ENCODE data around the gene CTNNAL1.
"Not testable (repeated sequence)": the region's sequence is repeated elsewhere in the genome, so short reads cannot be mapped to it uniquely, and the experiment has no call there.

CTNNAL1 gene

DNA sequence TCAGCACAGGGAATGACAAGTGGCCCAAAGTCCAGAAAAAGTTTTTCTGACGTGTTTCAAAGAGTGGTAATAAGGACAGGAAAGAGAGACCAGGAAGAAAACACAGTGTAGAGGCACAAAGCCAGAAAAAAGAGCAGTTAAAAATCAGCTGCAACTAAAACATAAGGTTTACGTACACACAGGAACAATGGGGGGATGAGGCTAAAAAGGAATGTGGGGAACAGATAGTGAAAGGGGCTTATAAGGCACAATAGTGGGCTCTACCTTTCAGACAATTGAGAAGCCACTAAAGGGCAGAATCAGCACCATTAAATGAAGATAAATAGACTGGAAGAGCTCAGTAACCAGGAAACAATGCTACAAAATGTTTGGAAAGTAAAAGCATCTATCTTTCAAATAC is 84.9 kb downstream of the CTNNAL1 start:
- Histone ChIP-seq H3K4me1 (ENCODE audit: control insufficient read depth, insufficient read depth, low read length, unreplicated experiment) (peaks cover 6% of the 10 kb centered on the region), H3K36me3 (ENCODE audit: insufficient read depth, low read length) (peaks cover 18% of the 10 kb centered on the region), H3K4me3 (ENCODE audit: low read depth, low read length) (no peak overlapping the region), H2AFZ (ENCODE audit: low read length, unreplicated experiment) (no peak overlapping the region), H3K27ac (ENCODE audit: low read depth, low read length) (no peak overlapping the region), H3K27me3 (ENCODE audit: insufficient read depth, low read length) (no peaks in the 10 kb centered on the region), H3K79me2 (ENCODE audit: control insufficient read depth, insufficient read depth, low read length, unreplicated experiment) (peaks cover 22% of the 10 kb centered on the region)

DNA sequence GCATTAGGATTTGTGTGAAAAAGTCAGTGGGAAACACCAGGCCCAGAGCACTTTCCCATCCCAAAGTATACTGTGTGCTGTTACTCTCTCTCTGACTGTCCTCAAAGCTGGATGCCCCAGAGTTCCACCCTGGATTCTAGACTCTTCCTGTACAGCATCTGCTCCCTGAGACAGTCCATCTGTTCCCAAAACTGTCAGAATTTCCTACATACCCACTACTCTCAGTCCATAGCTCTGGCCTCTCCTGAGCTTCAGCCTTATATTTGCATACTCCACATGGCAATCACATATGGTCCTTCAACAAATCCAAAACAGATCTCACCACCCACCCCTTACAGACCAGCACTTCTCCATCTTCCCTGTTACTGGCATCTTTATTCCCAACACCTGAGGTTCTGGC is 88.8 kb downstream of the CTNNAL1 start:
- H3K36me3 ChIP-seq (ENCODE audit: insufficient read depth, low read length) = peaks cover 30% of the 10 kb centered on the region
- H3K27ac ChIP-seq (ENCODE audit: low read depth, low read length) = no peak overlapping the region

DNA sequence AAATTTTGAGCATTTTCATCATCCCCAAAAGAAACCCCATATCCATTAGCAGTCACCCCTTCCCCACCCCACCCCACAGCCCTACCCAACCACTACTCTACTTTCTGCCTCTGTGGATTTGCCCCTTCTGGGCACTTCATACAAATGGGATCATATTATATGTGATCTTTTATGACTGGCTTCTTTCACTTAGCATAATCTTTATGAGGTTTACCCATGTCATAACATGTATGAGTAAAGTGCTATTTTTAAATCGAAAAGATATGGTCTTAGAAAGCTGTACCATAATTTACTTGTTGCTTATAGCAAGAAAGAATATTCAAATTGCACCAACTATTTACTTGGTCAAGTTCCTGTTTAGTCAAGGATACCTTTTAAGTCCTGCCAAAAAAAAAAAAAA is 92.1 kb downstream of the CTNNAL1 start:
- peaks cover 20% of the 10 kb centered on the region for H3K36me3 ChIP-seq (ENCODE audit: insufficient read depth, low read length)
- no peaks in the 10 kb centered on the region for H3K4me1 ChIP-seq (ENCODE audit: control insufficient read depth, insufficient read depth, low read length, unreplicated experiment)
- no peaks in the 10 kb centered on the region for H3K27me3 ChIP-seq (ENCODE audit: insufficient read depth, low read length)
- no peaks in the 10 kb centered on the region for H3K79me2 ChIP-seq (ENCODE audit: control insufficient read depth, insufficient read depth, low read length, unreplicated experiment)
- no peak overlapping the region for H2AFZ ChIP-seq (ENCODE audit: low read length, unreplicated experiment)
- no peak overlapping the region for H3K4me3 ChIP-seq (ENCODE audit: low read depth, low read length)
- H3K27ac ChIP-seq (ENCODE audit: low read depth, low read length) = no peak overlapping the region

More for the DNA sequence above, 88.8 kb downstream of the CTNNAL1 start:
- H3K4me1 ChIP-seq (ENCODE audit: control insufficient read depth, insufficient read depth, low read length, unreplicated experiment) = no peaks in the 10 kb centered on the region
- no peaks in the 10 kb centered on the region for H3K79me2 ChIP-seq (ENCODE audit: control insufficient read depth, insufficient read depth, low read length, unreplicated experiment)
- no peak overlapping the region for H3K4me3 ChIP-seq (ENCODE audit: low read depth, low read length)
- H3K27me3 ChIP-seq (ENCODE audit: insufficient read depth, low read length) = no peaks in the 10 kb centered on the region
- H2AFZ ChIP-seq (ENCODE audit: low read length, unreplicated experiment) = no peak overlapping the region

DNA sequence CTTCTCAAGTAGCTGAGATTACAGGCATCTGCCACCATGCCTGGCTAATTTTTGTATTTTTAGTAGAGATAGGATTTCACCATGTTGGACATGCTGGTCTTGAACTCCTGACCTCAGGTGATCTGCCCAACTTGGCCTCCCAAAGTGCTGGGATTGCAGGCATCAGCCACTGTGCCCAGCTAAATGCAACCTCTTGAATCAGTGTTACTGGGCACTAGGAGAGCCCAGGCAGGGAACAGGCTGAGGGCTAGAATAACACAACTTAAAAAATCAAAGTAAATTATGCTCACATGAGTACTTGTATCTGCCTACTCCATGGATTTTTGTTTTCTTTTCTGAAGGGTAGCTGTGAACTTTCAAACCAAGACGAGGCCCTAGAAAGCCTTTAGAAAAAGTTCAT is 92.9 kb downstream of the CTNNAL1 start:
- not testable (repeated sequence) for H3K79me2 ChIP-seq (ENCODE audit: control insufficient read depth, insufficient read depth, low read length, unreplicated experiment); H2AFZ ChIP-seq (ENCODE audit: low read length, unreplicated experiment); H3K4me1 ChIP-seq (ENCODE audit: control insufficient read depth, insufficient read depth, low read length, unreplicated experiment); H3K27ac ChIP-seq (ENCODE audit: low read depth, low read length); H3K27me3 ChIP-seq (ENCODE audit: insufficient read depth, low read length); H3K4me3 ChIP-seq (ENCODE audit: low read depth, low read length)
- H3K36me3 ChIP-seq (ENCODE audit: insufficient read depth, low read length) = peaks cover 20% of the 10 kb centered on the region

DNA sequence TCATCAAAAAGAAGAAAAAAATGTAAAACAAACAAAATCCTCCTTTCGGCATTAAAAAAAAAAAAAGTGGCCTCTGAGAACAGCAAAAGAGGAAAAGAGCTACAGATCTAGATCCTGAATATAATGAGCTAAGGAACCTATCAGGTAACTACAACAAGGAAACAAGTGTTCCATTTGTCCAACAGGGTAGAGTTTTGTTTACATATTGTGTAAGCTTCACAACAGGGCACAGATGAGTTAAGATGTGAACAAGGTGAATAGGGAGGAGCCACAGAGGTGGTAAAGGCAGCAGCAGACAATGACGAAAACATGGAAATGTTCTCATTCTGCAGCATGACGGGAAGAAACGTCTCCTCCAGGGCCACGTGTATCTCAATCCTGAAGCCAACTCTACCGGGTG is 93.8 kb downstream of the CTNNAL1 start:
- peaks cover 20% of the 10 kb centered on the region for H3K36me3 ChIP-seq (ENCODE audit: insufficient read depth, low read length)
- no peaks in the 10 kb centered on the region for H3K79me2 ChIP-seq (ENCODE audit: control insufficient read depth, insufficient read depth, low read length, unreplicated experiment)
- H3K27me3 ChIP-seq (ENCODE audit: insufficient read depth, low read length) = no peaks in the 10 kb centered on the region

DNA sequence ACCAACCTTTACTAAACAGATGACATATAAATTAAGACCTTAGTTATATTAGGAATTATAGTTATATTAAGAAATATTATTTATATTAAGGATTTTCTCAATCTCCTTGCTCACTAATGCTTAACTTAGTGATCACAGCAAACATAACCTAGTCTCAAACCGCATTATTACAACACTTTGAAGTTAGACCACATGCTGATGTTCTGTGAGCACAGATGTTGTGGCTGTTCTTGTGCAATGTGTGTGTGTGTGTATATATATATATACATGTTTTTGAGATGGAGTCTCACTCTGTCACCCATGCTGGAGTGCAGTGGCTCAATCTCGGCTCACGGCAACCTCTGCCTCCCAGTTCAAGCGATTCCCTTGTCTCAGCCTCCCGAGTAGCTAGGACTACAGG is 99.9 kb downstream of the CTNNAL1 start:
- Histone ChIP-seq H3K27me3 (ENCODE audit: insufficient read depth, low read length) (no peaks in the 10 kb centered on the region), H3K79me2 (ENCODE audit: control insufficient read depth, insufficient read depth, low read length, unreplicated experiment) (no peaks in the 10 kb centered on the region), H3K4me3 (ENCODE audit: low read depth, low read length) (no peak overlapping the region), H3K36me3 (ENCODE audit: insufficient read depth, low read length) (peaks cover 22% of the 10 kb centered on the region), H2AFZ (ENCODE audit: low read length, unreplicated experiment) (no peak overlapping the region), H3K4me1 (ENCODE audit: control insufficient read depth, insufficient read depth, low read length, unreplicated experiment) (no peaks in the 10 kb centered on the region), H3K27ac (ENCODE audit: low read depth, low read length) (no peak overlapping the region)

More for the DNA sequence above, 93.8 kb downstream of the CTNNAL1 start:
- Histone ChIP-seq H3K4me1 (ENCODE audit: control insufficient read depth, insufficient read depth, low read length, unreplicated experiment) (no peaks in the 10 kb centered on the region), H2AFZ (ENCODE audit: low read length, unreplicated experiment) (no peak overlapping the region), H3K4me3 (ENCODE audit: low read depth, low read length) (no peak overlapping the region), H3K27ac (ENCODE audit: low read depth, low read length) (no peak overlapping the region)

DNA sequence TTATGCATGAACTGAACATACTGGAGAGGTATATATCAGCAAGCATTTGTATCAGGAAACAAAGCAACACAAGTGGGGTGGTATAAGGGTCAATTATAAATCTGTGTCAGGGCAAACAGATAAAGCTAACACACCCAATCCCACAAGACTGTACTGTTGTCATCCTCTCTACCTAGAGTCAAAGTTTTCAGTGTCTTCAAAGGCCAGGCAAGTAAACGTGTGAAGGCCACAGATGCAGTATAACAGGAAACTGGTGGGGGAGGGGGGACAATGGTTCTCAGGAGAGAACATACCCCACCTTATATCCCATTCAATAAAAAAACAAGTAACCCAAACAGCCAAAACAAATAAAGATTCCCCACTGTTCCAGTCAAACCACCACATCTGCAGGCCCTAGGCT is 101.5 kb downstream of the CTNNAL1 start:
- H3K36me3 ChIP-seq (ENCODE audit: insufficient read depth, low read length) = peaks cover 36% of the 10 kb centered on the region
- no peak overlapping the region for H3K27ac ChIP-seq (ENCODE audit: low read depth, low read length)
- H3K4me1 ChIP-seq (ENCODE audit: control insufficient read depth, insufficient read depth, low read length, unreplicated experiment) = no peaks in the 10 kb centered on the region
- H3K4me3 ChIP-seq (ENCODE audit: low read depth, low read length) = no peak overlapping the region
- no peak overlapping the region for H2AFZ ChIP-seq (ENCODE audit: low read length, unreplicated experiment)
- H3K27me3 ChIP-seq (ENCODE audit: insufficient read depth, low read length) = no peaks in the 10 kb centered on the region
- no peaks in the 10 kb centered on the region for H3K79me2 ChIP-seq (ENCODE audit: control insufficient read depth, insufficient read depth, low read length, unreplicated experiment)

DNA sequence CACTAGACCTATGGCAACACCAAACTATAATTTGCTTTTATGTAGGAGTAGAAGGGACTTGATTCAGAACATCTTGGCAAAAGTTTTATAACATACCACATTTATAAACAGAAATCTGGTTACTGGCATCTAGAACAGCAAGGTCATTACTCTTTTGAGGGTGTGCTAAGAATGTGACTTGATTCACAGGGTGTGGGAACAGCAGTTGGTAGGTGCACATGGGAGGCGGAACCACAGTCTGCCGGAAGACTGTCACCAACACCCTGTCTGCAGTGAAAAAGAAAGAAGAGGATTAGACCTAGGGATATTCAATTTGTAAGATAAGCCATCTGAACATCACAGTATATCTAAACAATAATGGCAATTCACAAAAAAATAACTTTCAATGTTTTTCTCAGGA is 102.4 kb downstream of the CTNNAL1 start:
- no peak overlapping the region for H3K27ac ChIP-seq (ENCODE audit: low read depth, low read length)
- no peaks in the 10 kb centered on the region for H3K4me1 ChIP-seq (ENCODE audit: control insufficient read depth, insufficient read depth, low read length, unreplicated experiment)
- no peaks in the 10 kb centered on the region for H3K27me3 ChIP-seq (ENCODE audit: insufficient read depth, low read length)
- no peaks in the 10 kb centered on the region for H3K79me2 ChIP-seq (ENCODE audit: control insufficient read depth, insufficient read depth, low read length, unreplicated experiment)
- no peak overlapping the region for H2AFZ ChIP-seq (ENCODE audit: low read length, unreplicated experiment)
- H3K4me3 ChIP-seq (ENCODE audit: low read depth, low read length) = no peak overlapping the region
- H3K36me3 ChIP-seq (ENCODE audit: insufficient read depth, low read length) = peaks cover 35% of the 10 kb centered on the region

DNA sequence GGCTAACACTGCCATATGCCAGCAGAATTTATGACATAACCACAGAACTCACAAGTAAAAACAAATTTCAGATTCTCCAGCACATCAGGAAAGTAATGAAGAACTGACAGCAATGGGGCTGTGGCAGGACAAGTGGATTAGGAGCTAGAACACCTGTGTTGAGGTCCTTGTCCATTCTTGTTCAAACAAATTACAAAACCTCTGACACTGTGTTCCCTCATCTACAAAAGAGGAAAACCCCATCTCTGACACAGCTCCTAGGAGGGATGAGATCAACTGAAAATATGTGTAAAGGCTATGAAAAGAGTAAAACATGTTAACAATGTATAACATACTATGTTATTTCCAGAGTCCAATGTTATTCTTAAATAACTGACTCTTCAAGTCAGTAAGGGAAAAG is 102.9 kb downstream of the CTNNAL1 start:
- Histone ChIP-seq H2AFZ (ENCODE audit: low read length, unreplicated experiment) (no peak overlapping the region), H3K79me2 (ENCODE audit: control insufficient read depth, insufficient read depth, low read length, unreplicated experiment) (no peaks in the 10 kb centered on the region), H3K4me3 (ENCODE audit: low read depth, low read length) (no peak overlapping the region), H3K36me3 (ENCODE audit: insufficient read depth, low read length) (peaks cover 33% of the 10 kb centered on the region), H3K27me3 (ENCODE audit: insufficient read depth, low read length) (no peaks in the 10 kb centered on the region), H3K4me1 (ENCODE audit: control insufficient read depth, insufficient read depth, low read length, unreplicated experiment) (no peaks in the 10 kb centered on the region), H3K27ac (ENCODE audit: low read depth, low read length) (no peak overlapping the region)

DNA sequence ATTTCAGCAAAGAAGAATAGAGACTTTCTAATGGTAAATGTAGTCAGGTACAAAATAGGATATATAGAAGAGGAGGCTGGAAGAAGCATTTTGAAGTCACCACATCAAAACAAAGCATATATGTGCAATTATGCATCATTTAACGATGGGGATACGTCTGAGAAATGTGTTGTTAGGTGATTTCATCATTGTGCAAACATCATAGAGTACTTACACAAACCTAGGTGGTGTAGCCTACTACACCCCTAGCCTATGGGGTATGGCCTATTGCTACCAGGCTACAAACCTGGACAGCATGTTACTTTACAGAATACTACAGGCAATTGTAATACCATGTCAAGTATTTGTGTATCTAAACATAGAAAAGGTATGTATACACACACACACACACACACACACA is 107.8 kb downstream of the CTNNAL1 start:
- Histone ChIP-seq H3K27me3 (ENCODE audit: insufficient read depth, low read length) (no peaks in the 10 kb centered on the region), H2AFZ (ENCODE audit: low read length, unreplicated experiment) (no peak overlapping the region), H3K79me2 (ENCODE audit: control insufficient read depth, insufficient read depth, low read length, unreplicated experiment) (no peaks in the 10 kb centered on the region), H3K27ac (ENCODE audit: low read depth, low read length) (no peak overlapping the region), H3K4me3 (ENCODE audit: low read depth, low read length) (no peak overlapping the region), H3K36me3 (ENCODE audit: insufficient read depth, low read length) (peaks cover 30% of the 10 kb centered on the region), H3K4me1 (ENCODE audit: control insufficient read depth, insufficient read depth, low read length, unreplicated experiment) (no peaks in the 10 kb centered on the region)

DNA sequence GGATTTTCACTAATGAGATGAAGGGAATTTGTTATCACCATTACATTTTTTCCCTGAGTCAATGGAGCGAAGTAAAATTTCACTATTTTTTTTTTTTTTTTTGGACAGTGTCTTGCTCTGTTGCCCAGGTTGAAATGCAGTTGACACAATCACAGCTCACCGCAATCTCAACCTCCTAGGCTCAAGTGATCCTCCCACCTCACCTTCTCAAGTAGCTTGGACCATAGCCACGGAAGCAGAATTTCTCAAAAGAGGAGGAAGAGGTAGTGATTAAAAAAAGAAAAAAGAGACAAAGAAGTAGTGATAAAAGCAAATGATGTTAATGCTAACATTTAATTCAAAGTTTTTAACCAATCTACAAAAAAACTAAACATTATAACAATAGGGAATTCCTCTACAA is 109.1 kb downstream of the CTNNAL1 start:
- Histone ChIP-seq H2AFZ (ENCODE audit: low read length, unreplicated experiment) (no peak overlapping the region), H3K27me3 (ENCODE audit: insufficient read depth, low read length) (no peaks in the 10 kb centered on the region), H3K36me3 (ENCODE audit: insufficient read depth, low read length) (peaks cover 24% of the 10 kb centered on the region), H3K79me2 (ENCODE audit: control insufficient read depth, insufficient read depth, low read length, unreplicated experiment) (no peaks in the 10 kb centered on the region), H3K27ac (ENCODE audit: low read depth, low read length) (no peak overlapping the region), H3K4me1 (ENCODE audit: control insufficient read depth, insufficient read depth, low read length, unreplicated experiment) (no peaks in the 10 kb centered on the region), H3K4me3 (ENCODE audit: low read depth, low read length) (no peak overlapping the region)
